Stomach (tissue), 9 donors: ENCODE measurements around the gene AUH. TPM values are rescaled to one million over a fixed set of nuclear protein-coding genes. Genes with fewer than 3 reads are reported as not detected.

Source experiments
- DNase-seq, 2 donors: peaks; one replicate each; pipeline versions ENCODE4 v3.0.0 to v3.0.0-alpha.2; 2013 to 2019
- H3K27ac ChIP-seq, 5 donors: fragments of 200-600 bp in 4 of 5; sonication (generic) in 4 of 5; one replicate each; pipeline ENCODE4 v1.5.1; 2013 to 2019; ENCODE audit warnings: mild to moderate bottlenecking in 1 of 5, moderate library complexity in 1 of 5
- H3K27me3 ChIP-seq, 3 donors: fragments of 200-600 bp; sonication (generic); one replicate each; pipeline ENCODE4 v1.5.1; 2017 to 2019; ENCODE audit warnings: mixed run types in 1 of 3
- H3K36me3 ChIP-seq, 4 donors: fragments of 200-600 bp; sonication (generic); 1 replicate in 3 of 4; 2 replicates in 1 of 4; pipeline ENCODE4 v1.5.1; 2016 to 2019
- H3K4me1 ChIP-seq, 4 donors: fragments of 200-600 bp; sonication (generic); one replicate each; pipeline ENCODE4 v1.5.1; 2016 to 2019
- H3K4me3 ChIP-seq, 4 donors: fragments of 200-600 bp; sonication (generic) in 3 of 4; one replicate each; pipeline ENCODE4 v1.5.1; 2016 to 2019; ENCODE audit warnings: mild to moderate bottlenecking in 1 of 4
- H3K9me3 ChIP-seq, 4 donors: fragments of 200-600 bp; sonication (generic); one replicate each; pipeline ENCODE4 v1.5.1; 2016 to 2019
- CTCF ChIP-seq, 7 experiments: fragments of 450-650 bp in 4 of 7; fragments of 200-600 bp in 3 of 7; sonication (generic) in 3 of 7; IDR thresholded peaks; one replicate each; pipeline ENCODE4 v1.5.1; 2016 to 2019; ENCODE audit warnings: antibody characterized with exemption in 7 of 7, control low read depth in 2 of 7, mild to moderate bottlenecking in 1 of 7
- EP300 ChIP-seq: sonication (generic); formaldehyde crosslinking; IDR thresholded peaks from one replicate; pipeline ENCODE4 v1.6.1; 2017; ENCODE audit warnings: antibody characterized with exemption
- POLR2A ChIP-seq, 4 donors: fragments of 450-650 bp; IDR thresholded peaks; one replicate each; pipeline ENCODE4 v1.6.1; 2016; ENCODE audit warnings: antibody characterized with exemption in 4 of 4, control low read depth in 2 of 4, mild to moderate bottlenecking in 1 of 4, moderate library complexity in 1 of 4
- POLR2AphosphoS5 ChIP-seq, 3 donors: sonication (generic); formaldehyde crosslinking; IDR thresholded peaks; one replicate each; pipeline ENCODE4 v1.6.1; 2016; ENCODE audit warnings: antibody characterized with exemption in 3 of 3
- WGBS, 5 donors: extraction: QIAGEN DNeasy Blood & Tissue Kit in 3 of 5; methylation state at CpG; one replicate each; pipeline versions ENCODE4 v1.1.5 to v1.1.7; 2013 to 2018; 5-methylcytosine and 5-hydroxymethylcytosine counted together
- intact Hi-C: fragments of 100-400 bp; cut with DNase I; formaldehyde crosslinking; loops from one replicate; pipeline ENCODE4 v1.15.1; 2023; ENCODE audit warnings: low total_unique reads
- polyA plus RNA-seq, 3 donors: library from polyadenylated mRNA; stranded (reverse); fragments of 200-250 nt; gene quantifications; one replicate each; pipeline ENCODE4 v1.2.3, GENCODE V29; 2013
- total RNA-seq, 5 donors: library from RNA; depleted of rRNA; stranded (reverse); fragments of >200 nt; gene quantifications; one replicate each; pipeline versions ENCODE4 v1.1.0 to v1.2.3, GENCODE V29; 2014 to 2016
- donor health status: healthy with polysubstance abuse.
- donor health status: Bipolar disorder and iron deficiency.
- donor health status: healthy.

AUH gene
- total and polyA plus RNA-seq, 8 donors: 5.8 to 331 (median 24.5) TPM

- WGBS, 5 donors: 87 to 97% (median 88%) methylated on average over 3 of the region's 3 CpGs
Measured at GRCh38 chr9:91282292-91282691, 79.4 kb downstream of the AUH start.

GRCh38 chr9:91279296-91280204, 82.2 kb downstream of the AUH start:
- WGBS, 5 donors: 77 to 95% (median 86%) methylated on average over 8 of the region's 8 CpGs
- Histone ChIP-seq H3K27me3 (no peaks in the 10 kb centered on the region), H3K4me3 (no peak overlapping the region), H3K36me3 (no peaks in the 10 kb centered on the region), H3K4me1 (peaks cover 0 to 6% (median 0%) of the 10 kb centered on the region in 4 donors), H3K27ac (no peak overlapping the region), H3K9me3 (no peaks in the 10 kb centered on the region)
- DNase-seq: no peak
- intact Hi-C loops: no loop called here
- TF ChIP-seq CTCF (IDR thresholded peaks at IDR 0.05) (no peak), POLR2AphosphoS5 (IDR thresholded peaks at IDR 0.05) (no peak), POLR2A (IDR thresholded peaks at IDR 0.05) (no peak), EP300 (no peak)

More at GRCh38 chr9:91282292-91282691, 79.4 kb downstream of the AUH start:
- Histone ChIP-seq H3K36me3 (no peaks in the 10 kb centered on the region), H3K9me3 (no peaks in the 10 kb centered on the region), H3K4me3 (no peak overlapping the region), H3K27me3 (no peaks in the 10 kb centered on the region), H3K4me1 (peaks cover 0 to 21% (median 11%) of the 10 kb centered on the region in 4 donors), H3K27ac (no peak overlapping the region)
- DNase-seq: no peak
- intact Hi-C loops: no loop called here
- TF ChIP-seq POLR2AphosphoS5 (IDR thresholded peaks at IDR 0.05): no peak
- no peak for TF ChIP-seq CTCF (IDR thresholded peaks at IDR 0.05)
- TF ChIP-seq POLR2A (IDR thresholded peaks at IDR 0.05): no peak
- no peak for TF ChIP-seq EP300

GRCh38 chr9:91276513-91276912, 85.2 kb downstream of the AUH start:
- no peaks in the 10 kb centered on the region for H3K27me3 ChIP-seq
- H3K4me1 ChIP-seq: peaks cover 0 to 6% (median 0%) of the 10 kb centered on the region in 4 donors
- H3K4me3 ChIP-seq: no peak overlapping the region
- H3K27ac ChIP-seq: no peak overlapping the region
- H3K36me3 ChIP-seq: no peaks in the 10 kb centered on the region
- no peak for DNase-seq
- no peak for TF ChIP-seq POLR2AphosphoS5 (IDR thresholded peaks at IDR 0.05)
- no peak for TF ChIP-seq EP300
- no peak for TF ChIP-seq POLR2A (IDR thresholded peaks at IDR 0.05)
- no peaks in the 10 kb centered on the region for H3K9me3 ChIP-seq
- intact Hi-C loops: no loop called here
- WGBS, 5 donors: 91 to 96% (median 95%) methylated on average over 3 of the region's 3 CpGs

- WGBS, 5 donors: 85 to 100% (median 94%) methylated on average over 1 of the region's 1 CpG
- no peak for DNase-seq
- intact Hi-C loops: no loop called here
Measured at GRCh38 chr9:91275655-91276054, 86.1 kb downstream of the AUH start.

More at GRCh38 chr9:91275655-91276054, 86.1 kb downstream of the AUH start:
- Histone ChIP-seq H3K36me3 (no peaks in the 10 kb centered on the region), H3K27ac (no peak overlapping the region), H3K27me3 (no peaks in the 10 kb centered on the region), H3K4me1 (peaks cover 0 to 6% (median 0%) of the 10 kb centered on the region in 4 donors), H3K4me3 (no peak overlapping the region), H3K9me3 (no peaks in the 10 kb centered on the region)
- TF ChIP-seq EP300 (no peak), POLR2AphosphoS5 (IDR thresholded peaks at IDR 0.05) (no peak), POLR2A (IDR thresholded peaks at IDR 0.05) (no peak), CTCF (IDR thresholded peaks at IDR 0.05) (no peak)
